HEK293 (cell line): ENCODE measurements around the gene RLN3.
A peak's percentile ranks its signal among the peaks of the same experiment; 100 is the strongest.

Source experiments
- CTCF ChIA-PET: fragments of 350-600 bp; formaldehyde crosslinking; extraction: SDS; loops from one replicate; lab custom pipeline; 2021; ENCODE audit warnings: antibody characterized with exemption; lab: Yijun Ruan, JAX
- POLR2A ChIA-PET: fragments of 300-600 bp; formaldehyde crosslinking; extraction: SDS; loops from one replicate; lab custom pipeline; 2020; ENCODE audit warnings: antibody characterized with exemption, inconsistent platforms; lab: Yijun Ruan, JAX
- H3K27ac ChIP-seq: fragments of 200-500 bp; sonication (Bioruptor generic); 2 replicates; pipeline ENCODE4 v1.5.1; 2014; ENCODE audit warnings: low read depth, low read length, control low read depth, inconsistent platforms; ENCODE audit errors: extremely low read depth
- H3K36me3 ChIP-seq, 2 experiments: fragments of 200-500 bp in 1 of 2; sonication (Bioruptor generic) in 1 of 2; 1 replicate in 1 of 2; 2 replicates in 1 of 2; pipeline ENCODE4 v1.5.1; 2014 to 2017; ENCODE audit warnings: inconsistent platforms in 2 of 2, low read length in 2 of 2; ENCODE audit not compliant: control insufficient read depth in 2 of 2, insufficient read depth in 1 of 2
- H3K4me1 ChIP-seq: fragments of 200-500 bp; sonication (Bioruptor generic); 2 replicates; pipeline ENCODE4 v1.5.1; 2014; ENCODE audit warnings: mild to moderate bottlenecking, low read length, inconsistent platforms; ENCODE audit not compliant: control insufficient read depth, insufficient read depth
- H3K4me3 ChIP-seq: 2 replicates; pipeline ENCODE4 v1.5.1; 2011; ENCODE audit warnings: low read depth, mild to moderate bottlenecking, control low read depth, low read length, moderate library complexity
- H3K9me3 ChIP-seq: fragments of 200-500 bp; sonication (Bioruptor generic); 2 replicates; pipeline ENCODE4 v1.5.1; 2014; ENCODE audit warnings: low read depth, low read length, inconsistent platforms; ENCODE audit not compliant: control insufficient read depth, insufficient read depth
- HOXA7 ChIP-seq: sonication (generic); formaldehyde crosslinking; IDR thresholded peaks from 2 replicates; pipeline ENCODE4 v1.8.1; 2022; ENCODE audit warnings: missing genetic modification reagents, borderline replicate concordance
- HOXC10 ChIP-seq: sonication (generic); formaldehyde crosslinking; IDR thresholded peaks from 2 replicates; pipeline ENCODE4 v1.8.1; 2023; ENCODE audit warnings: mild to moderate bottlenecking, missing genetic modification reagents
- KLF10 ChIP-seq: fragments of 450-650 bp; IDR thresholded peaks from 2 replicates; pipeline ENCODE4 v1.5.1; 2018; ENCODE audit warnings: missing biosample characterization, mild to moderate bottlenecking, missing genetic modification characterization
- KLF16 ChIP-seq: fragments of 450-650 bp; formaldehyde crosslinking; IDR thresholded peaks from 2 replicates; pipeline ENCODE4 v1.5.1; 2017; ENCODE audit warnings: missing biosample characterization, missing genetic modification characterization
- KLF8 ChIP-seq: fragments of 450-650 bp; formaldehyde crosslinking; IDR thresholded peaks from 2 replicates; pipeline ENCODE4 v1.5.1; 2016; ENCODE audit warnings: missing biosample characterization, missing genetic modification characterization
- MEIS1 ChIP-seq: sonication (generic); formaldehyde crosslinking; IDR thresholded peaks from 2 replicates; pipeline ENCODE4 v1.8.1; 2022; ENCODE audit warnings: missing genetic modification reagents, mild to moderate bottlenecking, borderline replicate concordance
- OSR2 ChIP-seq: fragments of 450-650 bp; formaldehyde crosslinking; IDR thresholded peaks from 2 replicates; pipeline ENCODE4 v1.5.1; 2016; ENCODE audit warnings: missing biosample characterization, missing genetic modification characterization
- REPIN1 ChIP-seq: fragments of 450-650 bp; formaldehyde crosslinking; IDR thresholded peaks from 2 replicates; pipeline ENCODE4 v1.5.1; 2017; ENCODE audit warnings: missing biosample characterization, missing genetic modification characterization, low read depth
- ZBTB8A ChIP-seq: fragments of 450-650 bp; formaldehyde crosslinking; IDR thresholded peaks from 2 replicates; pipeline ENCODE4 v1.5.1; 2016; ENCODE audit warnings: missing biosample characterization, missing genetic modification characterization
- ZNF132 ChIP-seq: fragments of 450-650 bp; formaldehyde crosslinking; IDR thresholded peaks from 2 replicates; pipeline ENCODE4 v1.5.1; 2017; ENCODE audit warnings: missing biosample characterization, missing genetic modification characterization, borderline replicate concordance
- ZNF223 ChIP-seq: fragments of 450-650 bp; formaldehyde crosslinking; IDR thresholded peaks from 2 replicates; pipeline ENCODE4 v1.5.1; 2016; ENCODE audit warnings: missing biosample characterization, missing genetic modification characterization
- ZNF341 ChIP-seq: fragments of 450-650 bp; formaldehyde crosslinking; IDR thresholded peaks from 2 replicates; pipeline ENCODE4; 2016; ENCODE audit warnings: low read depth, missing biosample characterization, missing genetic modification characterization
- ZNF514 ChIP-seq: fragments of 450-650 bp; formaldehyde crosslinking; IDR thresholded peaks from 2 replicates; pipeline ENCODE4 v1.5.1; 2016; ENCODE audit warnings: missing biosample characterization, missing genetic modification characterization
- ZNF585B ChIP-seq: fragments of 450-650 bp; formaldehyde crosslinking; IDR thresholded peaks from 2 replicates; pipeline ENCODE4 v1.5.1; 2016; ENCODE audit warnings: missing biosample characterization, missing genetic modification characterization
- ZNF654 ChIP-seq: fragments of 450-650 bp; formaldehyde crosslinking; IDR thresholded peaks from 2 replicates; pipeline ENCODE4 v1.5.1; 2016; ENCODE audit warnings: low read depth, missing biosample characterization, missing genetic modification characterization
- ZNF660 ChIP-seq: fragments of 450-650 bp; IDR thresholded peaks from 2 replicates; pipeline ENCODE4 v1.5.1; 2018; ENCODE audit warnings: missing biosample characterization, mild to moderate bottlenecking, missing genetic modification characterization
- ZNF664 ChIP-seq: fragments of 450-650 bp; formaldehyde crosslinking; IDR thresholded peaks from 2 replicates; pipeline ENCODE4 v1.5.1; 2016; ENCODE audit warnings: missing biosample characterization, missing genetic modification characterization
- ZNF776 ChIP-seq: fragments of 450-650 bp; formaldehyde crosslinking; IDR thresholded peaks from 2 replicates; pipeline ENCODE4 v1.5.0; 2017; ENCODE audit warnings: missing biosample characterization, missing genetic modification characterization, borderline replicate concordance
- ZNF792 ChIP-seq: fragments of 450-650 bp; formaldehyde crosslinking; IDR thresholded peaks from 2 replicates; pipeline ENCODE4 v1.5.1; 2016; ENCODE audit warnings: missing biosample characterization, missing genetic modification characterization
- TF ChIP-seq, protein P1 (sequence below): fragments of 450-650 bp; formaldehyde crosslinking; IDR thresholded peaks from 2 replicates; pipeline ENCODE4; 2016; ENCODE audit warnings: missing biosample characterization, missing genetic modification characterization
- TF ChIP-seq, protein P2 (sequence below): fragments of 450-650 bp; formaldehyde crosslinking; IDR thresholded peaks from 2 replicates; pipeline ENCODE4 v1.5.1; 2016; ENCODE audit warnings: missing biosample characterization, missing genetic modification characterization, low read depth
- TF ChIP-seq, protein P3 (sequence below): fragments of 450-650 bp; formaldehyde crosslinking; IDR thresholded peaks from 2 replicates; pipeline ENCODE4 v1.5.1; 2016; ENCODE audit warnings: missing biosample characterization, missing genetic modification characterization
- TF ChIP-seq, protein P4 (sequence below): fragments of 450-650 bp; formaldehyde crosslinking; IDR thresholded peaks from 2 replicates; pipeline ENCODE4 v1.5.1; 2017; ENCODE audit warnings: missing biosample characterization, missing genetic modification characterization

Gene RLN3

DNA sequence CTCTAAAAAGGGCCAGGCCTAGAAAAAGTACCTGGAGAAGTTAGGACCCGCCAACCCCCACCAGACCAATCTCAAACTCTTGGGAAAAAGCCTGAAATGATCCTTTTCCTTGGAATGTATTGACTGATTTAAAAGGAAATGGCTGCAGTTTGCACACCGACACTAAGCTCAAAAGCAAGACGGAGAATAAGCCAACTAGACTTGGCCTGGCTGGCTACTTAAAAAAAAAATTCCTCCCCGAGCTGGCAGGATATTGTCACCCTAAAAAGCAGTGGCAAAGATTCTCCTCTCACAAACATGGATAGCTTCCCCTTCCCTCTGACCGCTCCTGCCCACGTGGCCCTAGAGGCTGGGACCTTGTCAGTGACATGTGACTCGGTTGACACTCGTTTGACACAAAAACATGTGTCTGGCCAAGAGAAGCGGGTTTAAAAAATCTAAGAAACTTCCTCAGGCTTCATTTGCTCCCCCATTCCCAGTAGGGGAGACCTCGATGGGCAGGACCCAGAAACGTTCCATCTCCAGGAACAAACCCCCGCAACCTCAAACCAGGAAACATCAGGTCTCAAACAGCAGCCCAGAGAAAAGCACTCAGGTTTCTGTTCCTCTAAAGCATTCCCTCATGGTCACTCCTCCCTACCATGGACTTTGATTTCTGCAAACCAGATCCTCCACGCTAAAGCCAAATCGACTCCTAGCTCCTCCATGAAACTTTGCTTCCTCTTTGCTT lies 23.2 kb upstream of the RLN3 start:
- H3K9me3 ChIP-seq = no peaks in the 10 kb centered on the region
- H3K4me1 ChIP-seq = no peaks in the 10 kb centered on the region
- H3K27ac ChIP-seq = no peak overlapping the region
- H3K4me3 ChIP-seq = no peak overlapping the region
- POLR2A ChIA-PET = interaction anchor here (0.7 to 1.1 kb wide), 2 partner anchors 26 to 45 kb away, joined by 3 to 4 read pairs; no protein-coding TSS in a partner anchor
- no peak for TF ChIP-seq ZNF132 (tag by site-specific recombination)
- 0 out of 2 replicates have a peak, but pooled peaks have one; percentile 40 for TF ChIP-seq ZNF341 (tag by site-specific recombination)
- TF ChIP-seq, all 188 proteins: peak for 1
- peaks cover 0 to 4% of the 10 kb centered on the region in 2 experiments; a peak in 2 of 3 replicates for H3K36me3 ChIP-seq
- CTCF ChIA-PET = interaction anchor here (0.6 to 2.1 kb wide), 6 partner anchors 27 to 132 kb away, joined by 3 to 7 read pairs (median 3); partner anchors contain the start of genes ASF1B and IL27RA

DNA sequence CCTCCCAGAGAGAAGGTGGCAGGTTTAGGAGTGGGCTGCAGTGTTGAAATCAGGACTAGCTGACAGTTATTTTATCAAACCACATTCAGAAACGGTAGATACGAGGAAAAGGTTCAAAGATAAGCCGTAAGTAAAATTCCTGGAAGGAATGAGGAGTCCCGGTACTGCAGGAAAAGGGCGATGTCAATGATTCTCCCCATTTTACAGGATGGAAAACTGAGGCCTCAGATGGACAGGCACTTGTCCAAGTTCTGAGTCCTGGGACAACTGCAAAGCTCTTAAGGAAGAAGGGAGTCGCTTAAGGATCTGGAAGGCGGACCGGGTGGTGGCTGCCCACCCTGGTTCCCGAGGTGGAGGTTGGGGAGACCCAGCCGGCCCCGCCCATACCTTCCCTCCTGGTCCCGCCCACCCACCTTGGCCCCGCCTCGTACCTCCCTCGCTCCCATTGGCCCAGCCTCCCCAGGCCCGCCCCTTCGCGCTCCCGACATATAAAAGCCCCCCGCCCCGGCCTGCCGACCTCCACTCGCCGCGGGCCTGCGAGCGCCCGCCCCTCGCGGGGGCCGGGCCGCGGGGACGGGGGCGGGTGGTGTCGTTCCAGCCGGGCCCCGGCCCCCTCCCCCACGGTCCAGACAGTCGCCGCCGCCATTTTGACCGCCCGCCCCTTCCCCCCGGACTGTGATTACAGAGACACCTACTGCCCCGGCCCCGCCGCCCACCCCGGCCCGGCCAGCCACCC lies 22.4 kb upstream of the RLN3 start:
- ChIA-PET POLR2A (interaction anchor here (0.5 to 2.5 kb wide), 14 partner anchors 11 to 811 kb away, joined by 3 to 11 read pairs (median 4); partner anchors contain the start of gene IL27RA), CTCF (interaction anchor here (0.7 to 2.1 kb wide), 6 partner anchors 26 to 131 kb away, joined by 3 to 7 read pairs (median 4); partner anchors contain the start of genes ASF1B and IL27RA)
- Histone ChIP-seq H3K4me1 (no peaks in the 10 kb centered on the region), H3K4me3 (peak overlapping the region; percentile 92), H3K9me3 (no peaks in the 10 kb centered on the region), H3K36me3 (no peaks in the 10 kb centered on the region; a peak in 1 of 3 replicates), H3K27ac (no peak overlapping the region)
- TF ChIP-seq, protein P1, sequence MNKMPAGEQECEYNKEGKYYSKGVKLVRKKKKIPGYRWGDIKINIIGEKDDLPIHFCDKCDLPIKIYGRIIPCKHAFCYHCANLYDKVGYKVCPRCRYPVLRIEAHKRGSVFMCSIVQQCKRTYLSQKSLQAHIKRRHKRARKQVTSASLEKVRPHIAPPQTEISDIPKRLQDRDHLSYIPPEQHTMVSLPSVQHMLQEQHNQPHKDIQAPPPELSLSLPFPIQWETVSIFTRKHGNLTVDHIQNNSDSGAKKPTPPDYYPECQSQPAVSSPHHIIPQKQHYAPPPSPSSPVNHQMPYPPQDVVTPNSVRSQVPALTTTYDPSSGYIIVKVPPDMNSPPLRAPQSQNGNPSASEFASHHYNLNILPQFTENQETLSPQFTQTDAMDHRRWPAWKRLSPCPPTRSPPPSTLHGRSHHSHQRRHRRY = no peak
- peak; percentile 31; the same call in 1 of the 2 replicates for TF ChIP-seq KLF10
- TF ChIP-seq ZNF585B = no peak
- no peak for TF ChIP-seq ZNF223 (tag by site-specific recombination)
- no peak for TF ChIP-seq HOXA7 (CRISPR knock-in tag)
- TF ChIP-seq, protein P2, sequence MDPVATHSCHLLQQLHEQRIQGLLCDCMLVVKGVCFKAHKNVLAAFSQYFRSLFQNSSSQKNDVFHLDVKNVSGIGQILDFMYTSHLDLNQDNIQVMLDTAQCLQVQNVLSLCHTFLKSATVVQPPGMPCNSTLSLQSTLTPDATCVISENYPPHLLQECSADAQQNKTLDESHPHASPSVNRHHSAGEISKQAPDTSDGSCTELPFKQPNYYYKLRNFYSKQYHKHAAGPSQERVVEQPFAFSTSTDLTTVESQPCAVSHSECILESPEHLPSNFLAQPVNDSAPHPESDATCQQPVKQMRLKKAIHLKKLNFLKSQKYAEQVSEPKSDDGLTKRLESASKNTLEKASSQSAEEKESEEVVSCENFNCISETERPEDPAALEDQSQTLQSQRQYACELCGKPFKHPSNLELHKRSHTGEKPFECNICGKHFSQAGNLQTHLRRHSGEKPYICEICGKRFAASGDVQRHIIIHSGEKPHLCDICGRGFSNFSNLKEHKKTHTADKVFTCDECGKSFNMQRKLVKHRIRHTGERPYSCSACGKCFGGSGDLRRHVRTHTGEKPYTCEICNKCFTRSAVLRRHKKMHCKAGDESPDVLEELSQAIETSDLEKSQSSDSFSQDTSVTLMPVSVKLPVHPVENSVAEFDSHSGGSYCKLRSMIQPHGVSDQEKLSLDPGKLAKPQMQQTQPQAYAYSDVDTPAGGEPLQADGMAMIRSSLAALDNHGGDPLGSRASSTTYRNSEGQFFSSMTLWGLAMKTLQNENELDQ (tag by site-specific recombination) = no peak
- TF ChIP-seq, protein P3, sequence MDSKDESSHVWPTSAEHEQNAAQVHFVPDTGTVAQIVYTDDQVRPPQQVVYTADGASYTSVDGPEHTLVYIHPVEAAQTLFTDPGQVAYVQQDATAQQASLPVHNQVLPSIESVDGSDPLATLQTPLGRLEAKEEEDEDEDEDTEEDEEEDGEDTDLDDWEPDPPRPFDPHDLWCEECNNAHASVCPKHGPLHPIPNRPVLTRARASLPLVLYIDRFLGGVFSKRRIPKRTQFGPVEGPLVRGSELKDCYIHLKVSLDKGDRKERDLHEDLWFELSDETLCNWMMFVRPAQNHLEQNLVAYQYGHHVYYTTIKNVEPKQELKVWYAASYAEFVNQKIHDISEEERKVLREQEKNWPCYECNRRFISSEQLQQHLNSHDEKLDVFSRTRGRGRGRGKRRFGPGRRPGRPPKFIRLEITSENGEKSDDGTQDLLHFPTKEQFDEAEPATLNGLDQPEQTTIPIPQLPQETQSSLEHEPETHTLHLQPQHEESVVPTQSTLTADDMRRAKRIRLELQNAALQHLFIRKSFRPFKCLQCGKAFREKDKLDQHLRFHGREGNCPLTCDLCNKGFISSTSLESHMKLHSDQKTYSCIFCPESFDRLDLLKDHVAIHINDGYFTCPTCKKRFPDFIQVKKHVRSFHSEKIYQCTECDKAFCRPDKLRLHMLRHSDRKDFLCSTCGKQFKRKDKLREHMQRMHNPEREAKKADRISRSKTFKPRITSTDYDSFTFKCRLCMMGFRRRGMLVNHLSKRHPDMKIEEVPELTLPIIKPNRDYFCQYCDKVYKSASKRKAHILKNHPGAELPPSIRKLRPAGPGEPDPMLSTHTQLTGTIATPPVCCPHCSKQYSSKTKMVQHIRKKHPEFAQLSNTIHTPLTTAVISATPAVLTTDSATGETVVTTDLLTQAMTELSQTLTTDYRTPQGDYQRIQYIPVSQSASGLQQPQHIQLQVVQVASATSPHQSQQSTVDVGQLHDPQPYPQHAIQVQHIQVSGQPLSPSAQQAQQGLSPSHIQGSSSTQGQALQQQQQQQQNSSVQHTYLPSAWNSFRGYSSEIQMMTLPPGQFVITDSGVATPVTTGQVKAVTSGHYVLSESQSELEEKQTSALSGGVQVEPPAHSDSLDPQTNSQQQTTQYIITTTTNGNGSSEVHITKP = no peak
- 0 out of 2 replicates have a peak, but pooled peaks have one; percentile 20 for TF ChIP-seq ZNF664 (tag by site-specific recombination)
- TF ChIP-seq REPIN1 (tag by site-specific recombination) = no peak
- 0 out of 2 replicates have a peak, but pooled peaks have one; percentile 40 for TF ChIP-seq ZNF660 (tag by site-specific recombination)
- peak; percentile 79 for TF ChIP-seq KLF8 (tag by site-specific recombination)
- TF ChIP-seq HOXC10 (CRISPR knock-in tag) = no peak
- TF ChIP-seq ZNF776 = no peak
- TF ChIP-seq ZNF514 (tag by site-specific recombination) = no peak
- 0 out of 2 replicates have a peak, but pooled peaks have one; percentile 6 for TF ChIP-seq ZNF654 (tag by site-specific recombination)
- TF ChIP-seq KLF16 (tag by site-specific recombination) = no peak
- TF ChIP-seq ZNF792 (tag by site-specific recombination) = no peak
- TF ChIP-seq, protein P4, sequence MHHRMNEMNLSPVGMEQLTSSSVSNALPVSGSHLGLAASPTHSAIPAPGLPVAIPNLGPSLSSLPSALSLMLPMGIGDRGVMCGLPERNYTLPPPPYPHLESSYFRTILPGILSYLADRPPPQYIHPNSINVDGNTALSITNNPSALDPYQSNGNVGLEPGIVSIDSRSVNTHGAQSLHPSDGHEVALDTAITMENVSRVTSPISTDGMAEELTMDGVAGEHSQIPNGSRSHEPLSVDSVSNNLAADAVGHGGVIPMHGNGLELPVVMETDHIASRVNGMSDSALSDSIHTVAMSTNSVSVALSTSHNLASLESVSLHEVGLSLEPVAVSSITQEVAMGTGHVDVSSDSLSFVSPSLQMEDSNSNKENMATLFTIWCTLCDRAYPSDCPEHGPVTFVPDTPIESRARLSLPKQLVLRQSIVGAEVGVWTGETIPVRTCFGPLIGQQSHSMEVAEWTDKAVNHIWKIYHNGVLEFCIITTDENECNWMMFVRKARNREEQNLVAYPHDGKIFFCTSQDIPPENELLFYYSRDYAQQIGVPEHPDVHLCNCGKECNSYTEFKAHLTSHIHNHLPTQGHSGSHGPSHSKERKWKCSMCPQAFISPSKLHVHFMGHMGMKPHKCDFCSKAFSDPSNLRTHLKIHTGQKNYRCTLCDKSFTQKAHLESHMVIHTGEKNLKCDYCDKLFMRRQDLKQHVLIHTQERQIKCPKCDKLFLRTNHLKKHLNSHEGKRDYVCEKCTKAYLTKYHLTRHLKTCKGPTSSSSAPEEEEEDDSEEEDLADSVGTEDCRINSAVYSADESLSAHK (tag by site-specific recombination) = no peak
- no peak for TF ChIP-seq OSR2 (tag by site-specific recombination)
- TF ChIP-seq MEIS1 (CRISPR knock-in tag) = no peak
- TF ChIP-seq ZBTB8A (tag by site-specific recombination) = peak; percentile 32; the same call in 1 of the 2 replicates
